ENCODE measurements around the gene CENPW.

Gene CENPW

GRCh38 chr6:126374372-126374771 lies 34.5 kb downstream of the CENPW start:
- no peak for DNase-seq

- DNase-seq: no peak
Measured at GRCh38 chr6:126376682-126377081, 36.8 kb downstream of the CENPW start.

DNA sequence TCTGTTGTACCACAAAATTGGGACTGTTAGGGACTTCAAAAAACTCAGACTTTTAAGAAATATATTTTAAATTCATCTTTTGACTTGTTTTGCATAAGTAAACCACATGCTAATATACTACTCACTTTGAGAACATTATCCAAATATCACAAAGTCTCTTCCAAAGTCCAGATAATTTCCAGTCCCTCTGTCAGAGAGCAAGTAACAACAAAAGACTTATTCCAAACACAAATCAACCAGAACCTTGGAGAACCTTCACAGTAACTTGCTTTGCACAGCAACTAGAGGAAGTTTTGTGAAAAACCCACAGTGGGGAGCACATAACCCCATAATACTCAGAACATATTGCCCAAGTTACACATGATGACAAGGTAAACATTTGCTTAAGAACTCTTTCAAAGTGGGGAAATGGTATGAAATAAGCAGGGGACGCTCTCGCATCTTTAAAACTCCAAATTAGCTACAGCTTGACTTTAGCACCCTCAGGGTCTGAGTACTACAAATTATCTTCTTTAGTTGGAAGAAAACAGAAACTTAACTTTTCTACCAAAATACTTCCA lies 37.8 kb downstream of the CENPW start:
- DNase-seq: no peak

- DNase-seq: no peak
Measured at GRCh38 chr6:126380072-126380583, 40.2 kb downstream of the CENPW start.

- no peak for DNase-seq
Measured at GRCh38 chr6:126381498-126381897, 41.6 kb downstream of the CENPW start.

- DNase-seq: no peak
Measured at GRCh38 chr6:126383203-126383602, 43.3 kb downstream of the CENPW start.

- DNase-seq: no peak
Measured at GRCh38 chr6:126385536-126385935, 45.6 kb downstream of the CENPW start.

DNA sequence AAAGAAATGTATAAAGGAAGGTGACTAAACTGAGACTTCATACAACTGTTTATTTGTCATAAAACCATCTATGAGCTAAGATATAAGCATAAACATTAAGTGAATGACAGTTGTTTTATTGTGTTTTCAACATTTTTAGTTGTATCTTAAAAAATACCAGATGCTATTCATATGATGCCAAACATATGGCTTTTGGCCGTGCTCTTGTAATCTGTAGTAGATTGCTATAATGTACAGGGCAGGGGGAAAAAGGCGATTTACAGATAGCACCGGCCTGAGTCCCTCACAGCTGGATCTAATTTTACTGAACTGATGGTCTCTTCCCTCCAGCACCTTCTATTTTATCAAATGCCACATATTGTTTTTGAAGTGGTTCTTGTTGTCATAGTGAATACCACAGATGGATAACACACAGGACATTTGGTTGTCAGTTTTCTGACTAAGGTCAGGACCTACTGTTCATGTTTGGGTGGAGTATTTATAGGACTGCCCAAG lies 48.2 kb downstream of the CENPW start:
- DNase-seq: no peak

DNA sequence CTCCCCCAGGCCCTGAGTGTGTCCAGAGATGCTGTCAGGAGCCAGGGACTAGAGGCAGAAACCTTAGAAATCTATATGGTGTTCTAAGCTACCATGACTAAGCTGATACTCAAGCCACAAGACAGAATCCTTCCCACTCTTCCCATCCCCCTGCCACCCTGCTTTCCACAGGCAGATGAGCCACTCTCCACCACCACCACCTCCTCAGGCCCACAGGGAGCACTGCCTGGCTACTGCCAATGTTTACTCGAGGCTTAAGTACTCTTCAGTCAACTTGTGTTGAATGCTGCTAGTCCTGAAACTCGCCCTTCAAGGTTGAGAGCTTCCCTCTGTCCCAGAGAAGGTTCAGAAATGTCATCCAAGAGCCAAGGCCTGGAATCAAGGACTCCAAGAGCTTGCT lies 56.2 kb downstream of the CENPW start:
- no peak for DNase-seq

Measured in stimulated activated CD4-positive, alpha-beta T cell treated with anti-CD3 and anti-CD28 coated beads, Interleukin-2, amount 100 ng/mL, for 24 hours (primary cell).